ENCODE data around the gene RNF11. TPM values are rescaled to one million over a fixed set of nuclear protein-coding genes. Genes with fewer than 3 reads are reported as not detected.

The RNF11 gene
- total and polyA plus RNA-seq, 7 experiments from 2014 or later, result 22.8 to 64.0 (median 36.6) TPM

DNA sequence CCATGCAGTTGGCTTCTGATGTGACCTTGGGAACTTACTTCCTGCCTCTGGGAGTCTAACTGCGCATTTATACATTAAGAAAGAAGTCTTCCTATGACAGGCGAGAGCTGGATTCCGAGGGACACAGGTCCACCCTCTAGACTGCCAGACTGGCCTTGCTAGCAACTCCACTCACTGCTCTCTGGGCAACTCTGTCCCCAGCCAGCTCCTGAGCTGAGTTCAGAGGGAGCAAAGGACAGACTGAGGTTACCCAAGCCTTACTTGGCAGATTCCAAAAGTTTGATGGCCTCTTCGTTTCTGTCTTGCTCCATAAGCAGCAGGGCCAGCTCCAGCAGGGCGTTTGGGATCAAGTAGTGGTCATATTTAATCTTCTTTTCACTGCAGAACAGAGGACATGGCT, 52.5 kb downstream of the RNF11 start:
- no peak overlapping the region for H3K27ac Mint-ChIP-seq
- Histone ChIP-seq H3K4me1 (ENCODE audit: control insufficient read depth in 2 of 2, insufficient read depth in 2 of 2, low read length in 2 of 2) (no peaks in the 10 kb centered on the region), H3K4me3 (ENCODE audit: low read length) (no peak overlapping the region), H3K9me3 (ENCODE audit: control insufficient read depth in 2 of 3, low read length in 3 of 3) (no peaks in the 10 kb centered on the region), H3K27ac (ENCODE audit: low read depth, low read length) (no peak overlapping the region), H3K36me3 (ENCODE audit: control insufficient read depth in 2 of 3, insufficient read depth in 3 of 3, low read length in 3 of 3) (no peaks in the 10 kb centered on the region), H3K27me3 (ENCODE audit: control insufficient read depth in 2 of 2, insufficient read depth in 2 of 2, low read length in 2 of 2) (no peaks in the 10 kb centered on the region)
- no peak overlapping the region for H3K4me3 Mint-ChIP-seq
- H3K36me3 Mint-ChIP-seq, result peaks cover 0 to 7% (median 3%) of the 10 kb centered on the region in 5 donors
- ChIA-PET CTCF (no interaction called here), POLR2A (no interaction called here)
- no peaks in the 10 kb centered on the region for H3K9me3 Mint-ChIP-seq
- ATAC-seq, result no peak
- peaks cover 0 to 14% (median 0%) of the 10 kb centered on the region in 7 donors for H3K4me1 Mint-ChIP-seq
- intact Hi-C loops (cut with micrococcal nuclease), result no loop called here
- no peaks in the 10 kb centered on the region for H3K27me3 Mint-ChIP-seq
- no peak for DNase-seq

DNA sequence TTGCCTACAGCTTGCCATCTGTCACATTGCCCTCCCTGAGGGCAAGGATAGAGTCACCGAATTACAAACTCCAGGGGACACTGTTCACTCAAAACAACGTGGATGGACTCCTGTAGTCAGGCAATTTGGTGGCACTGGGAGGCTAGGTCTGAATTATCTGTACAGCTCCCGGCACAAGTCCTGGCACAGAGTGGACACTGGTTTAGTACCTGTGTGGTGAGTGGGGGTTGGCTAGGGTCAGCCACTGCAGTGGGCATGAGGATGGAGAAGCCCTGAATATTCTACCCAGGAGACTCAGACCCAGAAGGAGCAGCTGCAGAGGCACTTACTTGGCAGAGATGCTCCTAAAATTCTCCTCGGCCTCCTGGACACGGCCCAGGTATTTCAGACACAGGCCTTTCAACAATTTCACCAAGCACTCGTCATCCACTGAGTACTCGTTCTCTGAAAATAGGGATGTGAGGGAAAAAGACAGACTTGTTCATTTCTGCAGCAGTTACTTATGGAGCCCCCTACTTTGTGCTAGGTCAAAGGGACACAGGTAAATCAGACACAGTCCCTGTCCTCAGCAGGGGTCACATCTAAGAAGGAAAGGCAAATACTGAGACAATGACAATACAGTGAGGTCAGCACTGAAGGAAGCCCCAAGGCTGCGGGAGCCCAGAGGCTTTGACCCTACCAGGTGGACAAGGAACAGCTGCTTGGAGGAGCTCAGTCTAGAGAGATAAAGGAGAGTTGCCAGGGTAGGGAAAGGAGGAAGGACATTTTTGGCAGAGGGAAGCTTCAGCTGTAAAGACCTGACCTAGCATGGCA, 53.8 kb downstream of the RNF11 start:
- Mint-ChIP-seq H3K36me3 (peaks cover 0 to 7% (median 3%) of the 10 kb centered on the region in 5 donors), H3K4me1 (peaks cover 0 to 7% (median 0%) of the 10 kb centered on the region in 7 donors), H3K27ac (no peak overlapping the region), H3K27me3 (no peaks in the 10 kb centered on the region), H3K4me3 (no peak overlapping the region), H3K9me3 (no peaks in the 10 kb centered on the region)
- ATAC-seq, result no peak
- H3K4me1 ChIP-seq (ENCODE audit: control insufficient read depth in 2 of 2, insufficient read depth in 2 of 2, low read length in 2 of 2), result no peaks in the 10 kb centered on the region
- H3K27ac ChIP-seq (ENCODE audit: low read depth, low read length), result no peak overlapping the region
- H3K36me3 ChIP-seq (ENCODE audit: control insufficient read depth in 2 of 3, insufficient read depth in 3 of 3, low read length in 3 of 3), result no peaks in the 10 kb centered on the region
- no peaks in the 10 kb centered on the region for H3K27me3 ChIP-seq (ENCODE audit: control insufficient read depth in 2 of 2, insufficient read depth in 2 of 2, low read length in 2 of 2)
- H3K4me3 ChIP-seq (ENCODE audit: low read length), result no peak overlapping the region
- DNase-seq, result no peak
- H3K9me3 ChIP-seq (ENCODE audit: control insufficient read depth in 2 of 3, low read length in 3 of 3), result no peaks in the 10 kb centered on the region
- intact Hi-C loops (cut with micrococcal nuclease), result loop anchor here in 1 of 2 donors (10.0 kb wide), 1 partner anchor 925 kb away; no protein-coding TSS in a partner anchor
- ChIA-PET POLR2A (no interaction called here), CTCF (no interaction called here)

DNA sequence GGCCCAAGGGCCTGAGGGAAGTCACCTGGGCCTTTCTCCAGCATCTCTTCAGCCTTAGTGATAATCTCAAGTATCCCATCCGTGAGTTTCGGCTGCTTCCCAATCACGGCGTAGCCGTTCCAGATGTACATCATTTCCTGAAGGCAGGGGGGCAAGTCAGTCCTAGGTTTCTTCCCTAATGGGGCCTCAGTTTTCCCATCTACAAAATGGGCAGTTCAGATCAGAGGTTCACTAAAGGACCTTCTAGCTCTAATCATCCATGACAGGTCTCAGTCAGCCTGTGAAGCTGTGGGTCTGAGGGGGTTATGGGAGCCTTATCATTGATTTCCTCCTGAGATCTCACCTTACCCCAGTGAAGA, 54.4 kb downstream of the RNF11 start:
- ChIA-PET CTCF (no interaction called here), POLR2A (no interaction called here)
- Histone ChIP-seq H3K9me3 (ENCODE audit: control insufficient read depth in 2 of 3, low read length in 3 of 3) (no peaks in the 10 kb centered on the region), H3K4me1 (ENCODE audit: control insufficient read depth in 2 of 2, insufficient read depth in 2 of 2, low read length in 2 of 2) (no peaks in the 10 kb centered on the region), H3K27ac (ENCODE audit: low read depth, low read length) (no peak overlapping the region), H3K36me3 (ENCODE audit: control insufficient read depth in 2 of 3, insufficient read depth in 3 of 3, low read length in 3 of 3) (no peaks in the 10 kb centered on the region), H3K4me3 (ENCODE audit: low read length) (no peak overlapping the region), H3K27me3 (ENCODE audit: control insufficient read depth in 2 of 2, insufficient read depth in 2 of 2, low read length in 2 of 2) (no peaks in the 10 kb centered on the region)
- no peak for DNase-seq
- H3K27ac Mint-ChIP-seq, result no peak overlapping the region
- no peaks in the 10 kb centered on the region for H3K27me3 Mint-ChIP-seq
- H3K9me3 Mint-ChIP-seq, result no peaks in the 10 kb centered on the region
- intact Hi-C loops (cut with micrococcal nuclease), result loop anchor here in 1 of 2 donors (10.0 kb wide), 1 partner anchor 926 kb away; no protein-coding TSS in a partner anchor
- no peak for ATAC-seq
- H3K4me1 Mint-ChIP-seq, result peaks cover 0 to 8% (median 0%) of the 10 kb centered on the region in 7 donors
- H3K36me3 Mint-ChIP-seq, result peaks cover 0 to 7% (median 0%) of the 10 kb centered on the region in 5 donors
- no peak overlapping the region for H3K4me3 Mint-ChIP-seq

DNA sequence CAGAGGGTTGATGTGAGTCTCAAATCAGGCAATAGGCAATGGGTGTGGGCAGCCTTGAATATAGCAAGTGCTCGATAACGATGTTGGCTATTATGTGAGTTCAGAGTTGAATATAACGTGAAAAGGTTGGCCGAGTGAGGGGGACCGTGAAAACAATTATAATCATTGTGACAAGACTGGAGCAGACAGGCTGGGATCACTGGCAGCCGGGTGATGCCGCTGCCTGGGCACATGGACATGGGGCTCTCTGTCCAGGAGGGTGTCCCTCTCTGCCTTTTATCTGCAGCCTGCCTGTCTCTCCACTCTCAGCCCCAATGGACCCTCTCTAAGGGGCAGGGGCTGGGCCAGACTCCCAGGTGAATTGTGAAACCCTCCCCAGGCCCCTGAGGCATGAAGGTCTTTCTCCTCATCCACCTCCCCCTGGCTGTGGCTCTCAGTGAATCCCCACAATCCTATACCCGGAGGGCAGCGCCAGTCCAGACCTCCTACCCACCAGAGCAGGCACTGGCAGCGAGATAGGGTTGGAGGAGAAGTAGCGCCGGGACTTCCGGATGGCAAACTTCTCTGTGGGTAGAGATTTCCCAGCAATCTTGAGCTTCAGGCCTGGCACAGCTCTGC, 57.9 kb downstream of the RNF11 start:
- Histone ChIP-seq H3K4me1 (ENCODE audit: control insufficient read depth in 2 of 2, insufficient read depth in 2 of 2, low read length in 2 of 2) (no peaks in the 10 kb centered on the region), H3K27me3 (ENCODE audit: control insufficient read depth in 2 of 2, insufficient read depth in 2 of 2, low read length in 2 of 2) (no peaks in the 10 kb centered on the region), H3K9me3 (ENCODE audit: control insufficient read depth in 2 of 3, low read length in 3 of 3) (no peaks in the 10 kb centered on the region), H3K36me3 (ENCODE audit: control insufficient read depth in 2 of 3, insufficient read depth in 3 of 3, low read length in 3 of 3) (no peaks in the 10 kb centered on the region), H3K4me3 (ENCODE audit: low read length) (no peak overlapping the region), H3K27ac (ENCODE audit: low read depth, low read length) (no peak overlapping the region)
- no peaks in the 10 kb centered on the region for H3K27me3 Mint-ChIP-seq
- ATAC-seq, result no peak
- no peak for DNase-seq
- peaks cover 0 to 28% (median 9%) of the 10 kb centered on the region in 7 donors for H3K4me1 Mint-ChIP-seq
- ChIA-PET POLR2A (no interaction called here), CTCF (no interaction called here)
- H3K27ac Mint-ChIP-seq, result no peak overlapping the region
- H3K4me3 Mint-ChIP-seq, result no peak overlapping the region
- H3K9me3 Mint-ChIP-seq, result no peaks in the 10 kb centered on the region
- H3K36me3 Mint-ChIP-seq, result peaks cover 0 to 7% (median 0%) of the 10 kb centered on the region in 5 donors
- intact Hi-C loops (cut with micrococcal nuclease), result loop anchor here in 1 of 2 donors (10.0 kb wide), 1 partner anchor 929 kb away; no protein-coding TSS in a partner anchor

DNA sequence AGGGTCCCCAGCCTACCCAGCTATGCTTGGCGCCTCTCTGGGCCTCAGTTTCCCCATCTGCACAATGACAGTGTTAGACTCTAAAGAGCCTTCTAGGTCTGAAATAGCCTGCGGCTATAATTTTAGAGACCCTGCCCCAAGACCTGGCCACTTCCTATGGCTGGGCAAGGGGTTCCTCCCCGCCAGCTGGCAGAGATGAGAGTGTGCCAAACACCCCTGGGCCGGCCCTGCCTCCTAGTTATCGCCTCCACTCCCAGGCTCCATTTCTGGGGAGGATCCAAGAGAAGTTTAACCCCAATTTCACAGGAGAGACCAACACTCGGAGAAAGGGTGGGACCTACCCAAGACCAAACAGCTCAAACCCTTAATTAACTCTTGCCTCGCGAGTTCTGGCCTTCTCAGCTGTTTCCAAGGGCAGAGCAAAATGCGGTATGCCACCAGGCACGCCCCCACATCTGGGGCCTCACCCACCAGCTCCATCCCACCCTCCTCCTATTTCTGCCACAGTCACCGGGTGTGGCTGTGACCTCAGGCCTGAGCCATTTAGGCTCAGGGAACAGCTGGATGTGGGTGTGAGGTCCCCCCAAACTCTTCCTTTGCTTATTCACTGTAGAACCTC, 58.6 kb downstream of the RNF11 start:
- no peaks in the 10 kb centered on the region for H3K4me1 ChIP-seq (ENCODE audit: control insufficient read depth in 2 of 2, insufficient read depth in 2 of 2, low read length in 2 of 2)
- CTCF ChIA-PET, result no interaction called here
- H3K27ac ChIP-seq (ENCODE audit: low read depth, low read length), result no peak overlapping the region
- POLR2A ChIA-PET, result no interaction called here
- H3K27me3 Mint-ChIP-seq, result no peaks in the 10 kb centered on the region
- no peaks in the 10 kb centered on the region for H3K9me3 ChIP-seq (ENCODE audit: control insufficient read depth in 2 of 3, low read length in 3 of 3)
- ATAC-seq (no peak), DNase-seq (no peak)
- intact Hi-C loops (cut with micrococcal nuclease), result loop anchor here (5.0 to 10.0 kb wide), 3 partner anchors 107 to 930 kb away; no protein-coding TSS in a partner anchor
- H3K4me3 ChIP-seq (ENCODE audit: low read length), result no peak overlapping the region
- H3K27ac Mint-ChIP-seq, result peak overlapping the region in 1 of 9 donors; percentile 72
- H3K27me3 ChIP-seq (ENCODE audit: control insufficient read depth in 2 of 2, insufficient read depth in 2 of 2, low read length in 2 of 2), result no peaks in the 10 kb centered on the region
- H3K36me3 Mint-ChIP-seq, result peaks cover 0 to 3% (median 0%) of the 10 kb centered on the region in 5 donors
- H3K9me3 Mint-ChIP-seq, result no peaks in the 10 kb centered on the region
- H3K36me3 ChIP-seq (ENCODE audit: control insufficient read depth in 2 of 3, insufficient read depth in 3 of 3, low read length in 3 of 3), result no peaks in the 10 kb centered on the region
- H3K4me1 Mint-ChIP-seq, result peaks cover 0 to 28% (median 9%) of the 10 kb centered on the region in 7 donors
- no peak overlapping the region for H3K4me3 Mint-ChIP-seq

DNA sequence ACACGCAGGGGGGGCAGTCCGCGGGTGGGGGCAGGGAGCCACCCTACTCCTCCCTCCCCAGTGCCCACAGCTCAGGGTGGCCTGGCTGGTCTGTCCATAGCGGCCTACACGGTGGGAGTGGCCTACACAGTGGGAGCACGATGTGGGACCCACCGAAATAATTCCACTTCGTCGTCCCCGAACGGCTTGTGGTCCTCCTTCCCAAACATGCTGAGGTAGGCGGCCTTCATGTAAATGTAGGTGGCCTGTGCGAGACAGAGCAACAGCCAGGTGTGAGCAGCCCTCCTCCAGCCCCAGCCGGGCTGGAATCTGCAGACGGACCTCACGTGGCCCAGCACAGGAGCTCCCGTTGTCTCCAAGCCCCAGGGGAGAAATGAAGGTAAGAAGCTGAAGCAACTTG, 59.9 kb downstream of the RNF11 start:
- ChIA-PET POLR2A (no interaction called here), CTCF (interaction anchor here (1.2 to 1.4 kb wide), 2 partner anchors 103 to 366 kb away, joined by 4 read pairs; no protein-coding TSS in a partner anchor)
- Histone ChIP-seq H3K27me3 (ENCODE audit: control insufficient read depth in 2 of 2, insufficient read depth in 2 of 2, low read length in 2 of 2) (no peaks in the 10 kb centered on the region), H3K4me1 (ENCODE audit: control insufficient read depth in 2 of 2, insufficient read depth in 2 of 2, low read length in 2 of 2) (no peaks in the 10 kb centered on the region), H3K4me3 (ENCODE audit: low read length) (no peak overlapping the region), H3K9me3 (ENCODE audit: control insufficient read depth in 2 of 3, low read length in 3 of 3) (no peaks in the 10 kb centered on the region), H3K36me3 (ENCODE audit: control insufficient read depth in 2 of 3, insufficient read depth in 3 of 3, low read length in 3 of 3) (no peaks in the 10 kb centered on the region), H3K27ac (ENCODE audit: low read depth, low read length) (no peak overlapping the region)
- Mint-ChIP-seq H3K36me3 (no peaks in the 10 kb centered on the region), H3K4me1 (peaks cover 0 to 28% (median 9%) of the 10 kb centered on the region in 7 donors), H3K27ac (peak overlapping the region in 1 of 9 donors; percentile 33), H3K9me3 (no peaks in the 10 kb centered on the region), H3K4me3 (peak overlapping the region in 6 of 10 donors; percentile 30 to 78 (median 66)), H3K27me3 (no peaks in the 10 kb centered on the region)
- intact Hi-C loops (cut with micrococcal nuclease), result loop anchor here (1.0 to 10.0 kb wide), 7 partner anchors 81 to 931 kb away; no protein-coding TSS in a partner anchor
- DNase-seq, result no peak
- no peak for ATAC-seq
